Activated gamma-delta T cell treated with anti-CD3 and anti-CD28 coated beads, Interleukin-2, amount 50 U/mL, for 16 hours (primary cell): Measurements from ENCODE around the gene TMC4.
"Not testable (repeated sequence)": the region's sequence is repeated elsewhere in the genome, so short reads cannot be mapped to it uniquely, and the experiment has no call there.

Experiments used
- DNase-seq: peaks from one replicate; pipeline ENCODE4 v3.0.0-alpha.2; 2020; ENCODE audit warnings: low read depth

The TMC4 gene

GRCh38 chr19:54172471-54173358 is at the start of gene TMC4:
Gene TMC4 (minus strand): TSS chr19:54173160. CDS start chr19:54173117, 43 bp downstream.
- DNase-seq, result no peak

GRCh38 chr19:54221947-54222346 is 49.0 kb upstream of the TMC4 start:
- DNase-seq, result not testable (repeated sequence)

GRCh38 chr19:54219702-54220101 is 46.7 kb upstream of the TMC4 start:
- not testable (repeated sequence) for DNase-seq

- no peak for DNase-seq
These were observed 46.2 kb upstream of the TMC4 start for GRCh38 chr19:54218960-54219661.

GRCh38 chr19:54218259-54218658 is 45.3 kb upstream of the TMC4 start:
- DNase-seq, result no peak

- DNase-seq, result not testable (repeated sequence)
These were observed 44.7 kb upstream of the TMC4 start for GRCh38 chr19:54217517-54218247.

GRCh38 chr19:54216869-54217268 is 43.9 kb upstream of the TMC4 start:
- no peak for DNase-seq

GRCh38 chr19:54214734-54215133 is 41.8 kb upstream of the TMC4 start:
- DNase-seq, result not testable (repeated sequence)

GRCh38 chr19:54214217-54214616 is 41.3 kb upstream of the TMC4 start:
- not testable (repeated sequence) for DNase-seq

- DNase-seq, result no peak
These were observed 38.3 kb upstream of the TMC4 start for GRCh38 chr19:54211235-54211634.

GRCh38 chr19:54209811-54210494 is 37.0 kb upstream of the TMC4 start:
- no peak for DNase-seq

GRCh38 chr19:54209058-54209810 is 36.3 kb upstream of the TMC4 start:
- DNase-seq, result no peak

GRCh38 chr19:54208784-54209057 is 35.8 kb upstream of the TMC4 start:
- no peak for DNase-seq

GRCh38 chr19:54207983-54208783 is 35.2 kb upstream of the TMC4 start:
- no peak for DNase-seq

GRCh38 chr19:54207676-54207982 is 34.7 kb upstream of the TMC4 start:
- DNase-seq, result no peak

- not testable (repeated sequence) for DNase-seq
These were observed 34.2 kb upstream of the TMC4 start for GRCh38 chr19:54207193-54207592.

- no peak for DNase-seq
These were observed 33.8 kb upstream of the TMC4 start for GRCh38 chr19:54206831-54207177.

- DNase-seq, result no peak
These were observed 33.3 kb upstream of the TMC4 start for GRCh38 chr19:54206030-54206830.

- no peak for DNase-seq
These were observed 32.0 kb upstream of the TMC4 start for GRCh38 chr19:54204767-54205468.
